ENCODE measurements around the gene TBC1D23.
"Not testable (repeated sequence)": the region's sequence is repeated elsewhere in the genome, so short reads cannot be mapped to it uniquely, and the experiment has no call there.

Gene TBC1D23

DNA sequence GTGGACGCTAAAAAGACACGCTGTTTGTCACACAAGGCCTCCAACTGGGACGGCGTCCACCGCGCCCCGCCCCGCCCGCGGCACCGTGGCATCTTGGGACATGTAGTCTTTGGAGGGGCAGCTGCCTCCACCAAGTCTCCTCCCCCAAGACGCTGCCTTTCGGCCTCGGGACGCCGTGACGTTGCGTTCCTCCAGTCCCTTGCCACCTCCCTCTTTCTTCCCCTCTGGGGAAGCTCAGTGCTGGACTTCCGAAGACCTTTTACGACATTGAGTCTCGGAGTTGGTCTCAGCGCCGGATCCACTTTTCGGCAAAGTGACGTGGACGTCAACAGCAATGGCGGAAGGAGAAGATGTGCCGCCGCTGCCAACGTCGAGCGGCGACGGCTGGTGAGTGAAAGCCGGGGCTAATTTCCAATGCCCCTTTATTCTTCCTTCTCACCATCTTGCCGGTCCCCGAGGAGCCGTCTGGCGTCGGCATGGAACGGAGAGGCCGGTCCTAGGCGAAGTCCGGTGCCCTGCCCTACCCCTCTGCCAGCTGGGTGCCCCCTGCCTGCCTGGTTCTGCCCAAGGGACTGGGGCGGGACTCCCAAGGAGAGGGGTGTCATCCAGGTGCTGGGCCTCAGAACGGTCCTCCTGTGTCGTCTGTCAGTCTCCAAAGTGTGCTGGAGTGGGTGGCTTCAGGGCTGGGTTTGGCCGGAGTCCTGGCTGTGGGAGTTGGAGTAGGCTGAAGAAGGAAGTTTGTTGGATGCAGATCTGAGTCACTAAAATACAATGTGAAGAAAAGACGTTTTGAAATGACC lies at the start of gene TBC1D23:
Gene TBC1D23 (plus strand): TSS at position 308 of the 800 bp plus-strand sequence. CDS start 27 bp downstream, at position 335.
- DNase-seq (ENCODE audit: low read depth): peak; percentile 94

- no peak for DNase-seq (ENCODE audit: low read depth)
Observed at GRCh38 chr3:100213891-100214573, 46.8 kb upstream of the TBC1D23 start.

- no peak for DNase-seq (ENCODE audit: low read depth)
Observed at GRCh38 chr3:100214574-100214964, 46.2 kb upstream of the TBC1D23 start.

- no peak for DNase-seq (ENCODE audit: low read depth)
Observed at GRCh38 chr3:100216713-100217112, 44.1 kb upstream of the TBC1D23 start.

DNA sequence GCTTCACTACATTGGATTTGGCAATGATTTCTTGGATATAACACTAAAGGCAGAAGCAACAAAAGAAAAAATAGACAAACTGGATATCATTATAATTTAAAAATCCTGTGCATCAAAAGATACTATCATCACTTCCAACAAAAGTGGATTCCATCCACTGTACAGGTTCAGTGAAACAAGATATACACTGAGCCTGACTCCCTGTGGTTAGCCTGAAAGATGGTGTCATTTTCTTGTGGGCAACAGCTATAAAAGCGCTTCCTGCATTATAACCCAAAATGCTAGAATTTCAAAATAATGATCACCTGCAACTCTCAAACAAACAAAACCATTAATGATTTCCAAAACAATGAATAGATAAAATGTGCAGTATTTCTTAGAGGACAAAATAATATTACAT lies 39.6 kb upstream of the TBC1D23 start:
- no peak for DNase-seq (ENCODE audit: low read depth)

GRCh38 chr3:100225193-100225592 lies 35.6 kb upstream of the TBC1D23 start:
- DNase-seq (ENCODE audit: low read depth): no peak

GRCh38 chr3:100225883-100226282 lies 34.9 kb upstream of the TBC1D23 start:
- no peak for DNase-seq (ENCODE audit: low read depth)

- DNase-seq (ENCODE audit: low read depth): no peak
Observed at GRCh38 chr3:100226712-100227429, 33.9 kb upstream of the TBC1D23 start.

GRCh38 chr3:100227511-100227921 lies 33.3 kb upstream of the TBC1D23 start:
- DNase-seq (ENCODE audit: low read depth): no peak

GRCh38 chr3:100228247-100228646 lies 32.5 kb upstream of the TBC1D23 start:
- DNase-seq (ENCODE audit: low read depth): no peak

DNA sequence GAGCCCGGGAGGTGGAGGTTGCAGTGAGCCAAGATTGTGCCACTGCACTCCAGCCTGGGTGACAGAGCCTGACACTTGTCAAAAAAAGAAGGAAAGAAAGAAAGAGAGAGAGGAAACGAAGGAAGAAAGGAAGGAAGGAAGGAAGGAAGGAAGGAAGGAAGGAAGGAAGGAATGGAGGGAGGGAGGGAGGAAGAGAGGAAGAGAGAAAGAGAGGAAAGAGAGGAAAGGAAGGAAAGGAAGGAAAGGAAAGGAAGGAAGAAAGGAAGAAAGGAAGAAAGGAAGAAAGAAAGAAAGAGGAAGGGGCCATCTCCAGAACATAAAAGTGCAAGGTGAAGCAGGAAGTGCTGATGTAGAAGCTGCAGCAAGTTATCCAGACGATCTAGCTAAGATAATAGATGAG lies 31.6 kb upstream of the TBC1D23 start:
- not testable (repeated sequence) for DNase-seq (ENCODE audit: low read depth)

DNA sequence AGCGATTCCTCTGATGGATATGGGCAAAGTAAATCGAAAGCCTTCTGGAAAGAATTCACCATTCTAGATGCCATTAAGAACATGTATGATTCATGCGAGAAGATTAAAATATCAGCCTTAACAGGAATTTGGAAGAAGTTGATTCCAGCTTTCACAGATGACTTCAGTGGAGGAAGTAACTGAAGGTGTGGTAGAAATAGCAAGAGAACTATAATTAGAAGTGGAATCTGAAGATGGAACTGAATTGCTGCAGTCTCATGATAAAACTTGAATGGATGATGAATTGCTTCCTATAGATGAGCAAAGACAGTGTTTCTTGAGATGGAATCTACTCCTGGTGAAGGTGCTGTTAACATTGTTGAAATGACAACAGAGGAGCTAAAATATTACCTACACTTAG lies 30.1 kb upstream of the TBC1D23 start:
- no peak for DNase-seq (ENCODE audit: low read depth)

GRCh38 chr3:100231668-100232067 lies 29.1 kb upstream of the TBC1D23 start:
- DNase-seq (ENCODE audit: low read depth): no peak

- no peak for DNase-seq (ENCODE audit: low read depth)
Observed at GRCh38 chr3:100234364-100234763, 26.4 kb upstream of the TBC1D23 start.

DNA sequence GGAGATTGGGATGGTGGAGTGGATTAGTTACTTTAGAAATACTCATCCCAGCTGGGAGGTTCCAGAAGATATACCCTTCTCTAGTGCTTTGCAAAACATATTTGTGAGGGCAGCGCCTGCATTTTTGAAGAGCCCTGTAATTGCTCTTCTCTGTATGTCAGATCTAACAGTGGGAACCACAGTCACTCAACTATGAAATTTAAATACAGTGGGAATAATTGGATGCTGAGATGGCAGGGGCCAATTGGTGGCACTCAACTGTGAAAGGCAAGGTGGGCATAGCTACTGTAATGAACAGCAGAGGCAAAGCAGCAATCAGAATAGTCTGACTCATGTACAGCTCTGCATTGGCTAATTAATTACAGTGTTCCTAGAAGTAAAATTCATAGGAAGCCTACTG lies 22.2 kb upstream of the TBC1D23 start:
- DNase-seq (ENCODE audit: low read depth): no peak

DNA sequence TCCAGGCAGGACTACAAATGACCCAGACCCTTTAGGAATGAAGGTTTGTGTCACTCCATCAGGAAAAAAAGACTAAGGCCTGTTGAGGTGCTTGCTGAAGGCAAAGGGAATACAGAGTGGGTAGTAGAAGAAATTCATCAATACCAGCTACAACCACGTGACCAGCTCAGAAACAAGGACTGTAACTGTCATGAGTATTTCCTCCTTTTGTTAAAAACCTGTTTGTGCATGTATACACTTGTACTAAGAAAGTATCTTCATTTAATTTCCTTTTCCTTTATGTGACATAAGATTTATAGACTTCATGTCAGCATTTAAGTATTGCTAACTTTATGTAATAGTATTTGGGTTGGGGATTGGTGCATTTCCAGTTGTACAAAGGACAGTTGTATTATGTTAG lies 18.3 kb upstream of the TBC1D23 start:
- not testable (repeated sequence) for DNase-seq (ENCODE audit: low read depth)

GRCh38 chr3:100244264-100244663 lies 16.5 kb upstream of the TBC1D23 start:
- no peak for DNase-seq (ENCODE audit: low read depth)

GRCh38 chr3:100245136-100245535 lies 15.7 kb upstream of the TBC1D23 start:
- no peak for DNase-seq (ENCODE audit: low read depth)

GRCh38 chr3:100245927-100246326 lies 14.9 kb upstream of the TBC1D23 start:
- DNase-seq (ENCODE audit: low read depth): no peak

GRCh38 chr3:100246999-100247398 lies 13.8 kb upstream of the TBC1D23 start:
- no peak for DNase-seq (ENCODE audit: low read depth)

DNA sequence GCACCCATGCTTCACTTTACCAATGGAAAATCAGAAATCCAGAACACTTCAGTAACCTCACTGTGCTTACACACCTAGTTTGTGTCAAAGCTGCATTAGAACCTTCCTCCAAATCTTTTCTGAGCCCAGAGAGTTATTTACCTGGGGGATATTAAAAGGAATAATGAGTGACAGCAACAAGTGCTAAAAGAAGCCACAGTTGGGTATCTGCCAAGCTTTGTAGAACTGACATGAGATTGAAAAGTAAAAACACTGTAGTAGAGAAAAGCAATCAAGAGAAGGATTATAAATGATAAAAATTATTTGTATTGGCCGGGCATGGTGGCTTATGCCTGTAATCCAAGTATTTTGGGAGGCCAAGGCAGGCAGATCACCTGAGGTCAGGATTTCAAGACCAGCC lies 8.8 kb upstream of the TBC1D23 start:
- DNase-seq (ENCODE audit: low read depth): no peak

- DNase-seq (ENCODE audit: low read depth): peak; percentile 25
Observed at GRCh38 chr3:100254168-100254777, 6.5 kb upstream of the TBC1D23 start.

Measured in activated T-cell treated with anti-CD3 and anti-CD28 coated beads for 24 hours (primary cell).